Keratinocyte (primary cell): ENCODE measurements around the gene RASGEF1B. TPM values are rescaled to one million over a fixed set of nuclear protein-coding genes. Genes with fewer than 3 reads are reported as not detected.
A peak's percentile ranks its signal among the peaks of the same experiment; 100 is the strongest.

ENCODE experiments used
- DNase-seq: peaks from one replicate; pipeline ENCODE4 v3.0.0-alpha.2; 2011; ENCODE audit warnings: low read depth, missing footprints, low spot score
- FAIRE-seq: peaks from 2 replicates; lab custom pipeline; 2011; peaks lifted over from hg19 to GRCh38; lab: Jason Lieb, UNC
- H2AFZ ChIP-seq: 2 replicates; pipeline ENCODE4 v1.6.0; 2012; ENCODE audit warnings: low read length, control low read depth, inconsistent platforms; ENCODE audit not compliant: control insufficient read depth
- H3K27ac ChIP-seq: 2 replicates; pipeline ENCODE4 v1.5.1; 2011; ENCODE audit warnings: low read length; ENCODE audit not compliant: control insufficient read depth, insufficient read depth
- H3K27me3 ChIP-seq: 3 replicates; pipeline ENCODE4 v1.6.0; 2011; ENCODE audit warnings: low read length; ENCODE audit not compliant: control insufficient read depth, insufficient read depth; ENCODE audit errors: extremely low read depth
- H3K36me3 ChIP-seq, 2 experiments: 2 replicates in 1 of 2; 3 replicates in 1 of 2; pipeline ENCODE4 v1.5.1; 2011; ENCODE audit warnings: low read length in 2 of 2, mild to moderate bottlenecking in 1 of 2; ENCODE audit not compliant: control insufficient read depth in 2 of 2, insufficient read depth in 2 of 2; ENCODE audit errors: extremely low read depth in 1 of 2
- H3K4me1 ChIP-seq: 3 replicates; pipeline ENCODE4 v1.5.1; 2011; ENCODE audit warnings: low read length; ENCODE audit not compliant: control insufficient read depth, insufficient read depth; ENCODE audit errors: extremely low read depth
- H3K4me2 ChIP-seq: 3 replicates; pipeline ENCODE4 v1.6.0; 2011; ENCODE audit warnings: low read depth, low read length; ENCODE audit not compliant: control insufficient read depth, insufficient read depth; ENCODE audit errors: extremely low read depth
- H3K4me3 ChIP-seq, 3 experiments: fragments of 200-600 bp in 1 of 3; sonication (generic) in 1 of 3; 2 replicates in 2 of 3; 3 replicates in 1 of 3; pipeline ENCODE4 v1.5.1; 2011 to 2016; ENCODE audit warnings: low read length in 3 of 3, mild to moderate bottlenecking in 3 of 3, control low read depth in 2 of 3, inconsistent platforms in 1 of 3, low read depth in 1 of 3, mixed read lengths in 1 of 3, mixed run types in 1 of 3, moderate library complexity in 1 of 3; ENCODE audit not compliant: control insufficient read depth in 2 of 3, insufficient read depth in 2 of 3; ENCODE audit errors: extremely low read depth in 1 of 3
- H3K79me2 ChIP-seq: 2 replicates; pipeline ENCODE4 v1.6.0; 2012; ENCODE audit warnings: low read length; ENCODE audit not compliant: control insufficient read depth, insufficient read depth
- H3K9ac ChIP-seq: 3 replicates; pipeline ENCODE4 v1.6.0; 2011; ENCODE audit warnings: low read length; ENCODE audit not compliant: control insufficient read depth, insufficient read depth; ENCODE audit errors: extremely low read depth
- H3K9me1 ChIP-seq: 3 replicates; pipeline ENCODE4 v1.6.0; 2011; ENCODE audit warnings: low read length; ENCODE audit not compliant: control insufficient read depth, insufficient read depth; ENCODE audit errors: extremely low read depth
- H3K9me3 ChIP-seq: 2 replicates; pipeline ENCODE4 v1.5.1; 2012; ENCODE audit warnings: low read depth, low read length; ENCODE audit not compliant: control insufficient read depth
- H4K20me1 ChIP-seq: 3 replicates; pipeline ENCODE4 v1.6.0; 2011; ENCODE audit warnings: low read length; ENCODE audit not compliant: control insufficient read depth, insufficient read depth; ENCODE audit errors: extremely low read depth
- CTCF ChIP-seq, 3 experiments: IDR thresholded peaks in 1 of 3; conservative IDR thresholded peaks in 1 of 3; optimal IDR thresholded peaks in 1 of 3; 2 replicates in 2 of 3; 3 replicates in 1 of 3; pipeline versions ENCODE3 to v1.5.1; 2011; ENCODE audit warnings: low read length in 3 of 3, mild to moderate bottlenecking in 3 of 3, moderate library complexity in 2 of 3, control low read depth in 1 of 3, inconsistent platforms in 1 of 3; ENCODE audit not compliant: insufficient read depth in 2 of 3; ENCODE audit errors: extremely low read depth in 1 of 3
- EZH2 ChIP-seq: IDR thresholded peaks from one replicate; pipeline ENCODE4 v1.6.1; 2012; ENCODE audit warnings: inconsistent platforms, mild to moderate bottlenecking, low read length, moderate library complexity
- dilution Hi-C: fragments of 300-500 bp; cut with MboI; formaldehyde crosslinking; loops from one replicate; pipeline ENCODE4 v1.7.0; 2020; ENCODE audit warnings: low sequenced_read_pairs; ENCODE audit not compliant: extremely low pct_ligation_motif_present
- polyA plus RNA-seq, 5 experiments: library from polyadenylated mRNA; depleted of rRNA in 3 of 5; stranded (reverse) in 3 of 5; stranded (forward) in 1 of 5; unstranded in 1 of 5; fragments of >200 nt; gene quantifications; 1 replicate in 1 of 5; 2 replicates in 3 of 5; 3 replicates in 1 of 5; pipeline versions ENCODE4 v1.2.1 to v1.2.3, GENCODE V29; 2011 to 2012; ENCODE audit warnings: missing spikeins in 2 of 5, low read depth in 1 of 5, low replicate concordance in 1 of 5

RASGEF1B gene
- polyA plus RNA-seq, 1 donor (not counting 4 experiments of a cell fraction or from before 2014, with no cell fraction given): 0.68 TPM

GRCh38 chr4:81452452-81453006 lies 19.2 kb downstream of the RASGEF1B start:
- Histone ChIP-seq H4K20me1 (no peaks in the 10 kb centered on the region), H3K36me3 (no peaks in the 10 kb centered on the region), H3K4me3 (no peak overlapping the region), H2AFZ (no peak overlapping the region), H3K9ac (no peak overlapping the region), H3K27ac (peak overlapping the region; percentile 50), H3K27me3 (no peaks in the 10 kb centered on the region), H3K9me3 (no peaks in the 10 kb centered on the region), H3K4me2 (peak overlapping the region; percentile 65), H3K4me1 (peaks cover 43% of the 10 kb centered on the region), H3K9me1 (no peaks in the 10 kb centered on the region), H3K79me2 (no peaks in the 10 kb centered on the region)
- FAIRE-seq (peak; percentile 85), DNase-seq (peak; percentile 23)
- TF ChIP-seq CTCF (optimal IDR thresholded peaks at IDR 0.05 in 1 of 3, IDR thresholded peaks at IDR 0.05 in 1 of 3, conservative IDR thresholded peaks at IDR 0.05 in 1 of 3; ENCODE audit: extremely low read depth in 1 of 3, insufficient read depth in 2 of 3, low read length in 3 of 3) (no peak), EZH2 (no peak)
- dilution Hi-C loops: no loop called here

GRCh38 chr4:81449015-81449414 lies 22.7 kb downstream of the RASGEF1B start:
- no peak overlapping the region for H3K4me3 ChIP-seq
- H3K9me1 ChIP-seq: no peaks in the 10 kb centered on the region
- H3K9me3 ChIP-seq: no peaks in the 10 kb centered on the region
- H3K27ac ChIP-seq: no peak overlapping the region
- H3K79me2 ChIP-seq: no peaks in the 10 kb centered on the region
- H3K9ac ChIP-seq: no peak overlapping the region
- H3K27me3 ChIP-seq: no peaks in the 10 kb centered on the region
- DNase-seq: no peak
- TF ChIP-seq CTCF (optimal IDR thresholded peaks at IDR 0.05 in 1 of 3, IDR thresholded peaks at IDR 0.05 in 1 of 3, conservative IDR thresholded peaks at IDR 0.05 in 1 of 3; ENCODE audit: extremely low read depth in 1 of 3, insufficient read depth in 2 of 3, low read length in 3 of 3): no peak
- no peak for TF ChIP-seq EZH2
- peak; percentile 67 for FAIRE-seq
- H3K4me2 ChIP-seq: no peak overlapping the region
- no peaks in the 10 kb centered on the region for H4K20me1 ChIP-seq
- peaks cover 27% of the 10 kb centered on the region for H3K4me1 ChIP-seq
- no peaks in the 10 kb centered on the region for H3K36me3 ChIP-seq
- dilution Hi-C loops: no loop called here
- no peak overlapping the region for H2AFZ ChIP-seq
